C4-2B (cell line): ENCODE data around the gene PRR15L.

Experiments
- CTCF ChIP-seq: fragments of 450-650 bp; conservative IDR thresholded peaks from 2 replicates; pipeline ENCODE4 v1.5.1; 2017; ENCODE audit warnings: mild to moderate bottlenecking
- ZFX ChIP-seq: fragments of 450-650 bp; IDR thresholded peaks from 2 replicates; pipeline ENCODE4 v1.6.1; 2017

GRCh38 chr17:47994724-47995123, 37.0 kb upstream of the PRR15L start:
- TF ChIP-seq ZFX (no peak), CTCF (no peak)
